ENCODE data around the gene RFX2. TPM values are rescaled to one million over a fixed set of nuclear protein-coding genes. Genes with fewer than 3 reads are reported as not detected.
A peak's percentile ranks its signal among the peaks of the same experiment; 100 is the strongest.

RFX2 gene
- total RNA-seq, 6 experiments from 2014 or later, result 1.6 to 2.9 (median 1.9) TPM

GRCh38 chr19:6098574-6098973, 11.7 kb downstream of the RFX2 start:
- no peaks in the 10 kb centered on the region for H3K27me3 ChIP-seq
- no peak for TF ChIP-seq CTCF (IDR thresholded peaks at IDR 0.05)
- no peak for TF ChIP-seq POLR2A (IDR thresholded peaks at IDR 0.05)
- no peak for DNase-seq
- 44% methylated on average over 5 of the region's 5 CpGs for WGBS (ENCODE audit: insufficient coverage, low coverage, low lambda C conversion rate, missing lambda C conversion rate)
- no peaks in the 10 kb centered on the region for H3K36me3 ChIP-seq
- H3K27ac ChIP-seq, result peak overlapping the region in 2 of 3 donors; percentile 5 to 16
- intact Hi-C loops (cut with DNase I), result no loop called here
- H3K4me1 ChIP-seq, result peaks cover 0 to 19% (median 6%) of the 10 kb centered on the region in 4 donors
- no peak overlapping the region for H3K4me3 ChIP-seq
- ATAC-seq, result peak in 1 of 4 donors; percentile 21
- no peaks in the 10 kb centered on the region for H3K9me3 ChIP-seq

GRCh38 chr19:6097911-6098310, 12.4 kb downstream of the RFX2 start:
- intact Hi-C loops (cut with DNase I), result no loop called here
- WGBS (ENCODE audit: insufficient coverage, low coverage, low lambda C conversion rate, missing lambda C conversion rate), result 87% methylated on average over 4 of the region's 4 CpGs
- Histone ChIP-seq H3K36me3 (no peaks in the 10 kb centered on the region), H3K27me3 (no peaks in the 10 kb centered on the region), H3K4me3 (no peak overlapping the region), H3K4me1 (peaks cover 0 to 13% (median 3%) of the 10 kb centered on the region in 4 donors), H3K9me3 (no peaks in the 10 kb centered on the region), H3K27ac (no peak overlapping the region)
- TF ChIP-seq CTCF (IDR thresholded peaks at IDR 0.05), result no peak
- ATAC-seq (no peak), DNase-seq (no peak)

- H3K4me1 ChIP-seq, result peaks cover 0 to 17% (median 3%) of the 10 kb centered on the region in 4 donors
- 80% methylated on average over 4 of the region's 4 CpGs for WGBS (ENCODE audit: insufficient coverage, low coverage, low lambda C conversion rate, missing lambda C conversion rate)
- H3K4me3 ChIP-seq, result no peak overlapping the region
- H3K27ac ChIP-seq, result no peak overlapping the region
- no peak for ATAC-seq
- DNase-seq, result no peak
- TF ChIP-seq CTCF (IDR thresholded peaks at IDR 0.05) (no peak), POLR2A (IDR thresholded peaks at IDR 0.05) (no peak)
- no peaks in the 10 kb centered on the region for H3K36me3 ChIP-seq
- no peaks in the 10 kb centered on the region for H3K27me3 ChIP-seq
- no peaks in the 10 kb centered on the region for H3K9me3 ChIP-seq
- intact Hi-C loops (cut with DNase I), result no loop called here
Measured at GRCh38 chr19:6095760-6096159, 14.5 kb downstream of the RFX2 start.

- Histone ChIP-seq H3K4me1 (peaks cover 0 to 9% (median 0%) of the 10 kb centered on the region in 4 donors), H3K27ac (peak overlapping the region in 2 of 3 donors; percentile 39 to 57)
- intact Hi-C loops (cut with DNase I), result no loop called here
Measured at GRCh38 chr19:6092329-6093286, 17.7 kb downstream of the RFX2 start.

More at GRCh38 chr19:6092329-6093286, 17.7 kb downstream of the RFX2 start:
- DNase-seq (peak; percentile 68 to 75 (median 74)), ATAC-seq (peak; percentile 79 to 90 (median 83))
- Histone ChIP-seq H3K27me3 (no peaks in the 10 kb centered on the region), H3K9me3 (no peaks in the 10 kb centered on the region), H3K36me3 (no peaks in the 10 kb centered on the region), H3K4me3 (peak overlapping the region in 2 of 3 donors; percentile 16 to 21)
- TF ChIP-seq POLR2A (IDR thresholded peaks at IDR 0.05) (no peak), CTCF (IDR thresholded peaks at IDR 0.05) (no peak)
- WGBS (ENCODE audit: insufficient coverage, low coverage, low lambda C conversion rate, missing lambda C conversion rate), result 52% methylated on average over 28 of the region's 40 CpGs

Measured in right lobe of liver (tissue), 6 donors.